GM21529 (cell line): ENCODE measurements around the gene DLK1.

Experiments
- ATAC-seq: cut with Tn5 transposase; IDR thresholded peaks from one replicate; pipeline ENCODE4 v1.9.1; 2021; ENCODE audit not compliant: unreplicated experiment

DLK1 gene

DNA sequence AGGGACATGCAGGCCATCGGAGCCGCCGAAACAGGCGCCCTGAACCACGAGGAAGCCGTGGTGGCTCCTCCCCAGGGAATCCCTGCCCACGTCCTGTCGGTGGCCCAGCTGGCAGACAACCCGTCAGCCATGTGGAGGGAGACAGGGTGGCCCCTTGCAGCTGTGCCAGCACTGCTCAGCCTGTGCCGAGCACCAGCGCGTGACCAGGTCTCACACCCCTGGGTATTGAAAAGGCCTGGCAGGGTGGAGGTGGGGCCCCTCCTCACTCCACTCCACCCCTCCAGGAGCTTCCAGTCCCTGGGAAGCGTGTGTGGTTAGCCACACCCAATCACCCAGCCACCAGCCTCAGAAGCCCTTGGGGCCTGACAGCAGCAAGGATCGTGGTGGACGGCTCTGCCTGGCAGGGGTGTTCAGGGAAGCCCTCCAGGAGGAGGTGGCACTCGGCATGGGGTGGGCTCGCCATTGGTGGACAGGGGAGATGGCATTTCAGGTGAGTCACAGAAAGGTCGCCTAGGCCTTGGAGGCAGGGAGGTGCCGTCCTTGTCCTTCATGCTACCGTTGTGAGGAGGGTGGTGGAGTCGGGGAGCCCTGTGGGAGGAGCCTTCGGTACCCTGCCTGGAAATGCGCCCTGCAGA, 12.3 kb upstream of the DLK1 start:
- no peak for ATAC-seq

GRCh38 chr14:100715332-100715731, 11.4 kb upstream of the DLK1 start:
- ATAC-seq, result no peak

GRCh38 chr14:100715803-100716202, 10.9 kb upstream of the DLK1 start:
- ATAC-seq, result no peak

GRCh38 chr14:100717386-100717785, 9.3 kb upstream of the DLK1 start:
- no peak for ATAC-seq

DNA sequence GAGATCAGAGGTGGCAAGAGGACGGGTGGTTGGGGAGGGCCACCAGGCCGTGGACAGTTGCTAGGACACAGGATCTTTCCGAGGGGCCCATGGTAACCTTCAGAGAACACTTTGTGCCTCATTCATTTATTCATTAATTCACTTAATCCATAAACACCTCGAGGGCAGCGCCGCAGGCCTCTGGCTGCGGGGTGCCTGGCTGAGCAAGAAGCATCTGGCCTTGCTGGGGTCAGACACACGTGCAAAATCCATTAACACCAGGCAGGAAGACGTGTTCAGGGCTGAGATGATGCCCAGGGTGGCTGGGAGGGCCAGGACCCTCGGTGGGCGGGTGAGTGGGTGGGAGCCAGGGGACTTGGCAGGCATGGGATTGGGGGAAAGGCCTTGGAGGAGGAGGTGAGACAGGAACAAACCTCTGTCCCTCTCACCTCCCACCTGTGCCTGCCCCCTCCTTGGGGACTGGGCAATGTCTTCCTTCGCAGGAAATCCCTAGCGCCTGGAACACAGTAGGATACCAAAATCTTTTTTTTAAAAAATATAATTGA, 6.6 kb upstream of the DLK1 start:
- ATAC-seq, result no peak

- ATAC-seq, result no peak
These were observed 5.1 kb upstream of the DLK1 start for GRCh38 chr14:100721568-100721967.

DNA sequence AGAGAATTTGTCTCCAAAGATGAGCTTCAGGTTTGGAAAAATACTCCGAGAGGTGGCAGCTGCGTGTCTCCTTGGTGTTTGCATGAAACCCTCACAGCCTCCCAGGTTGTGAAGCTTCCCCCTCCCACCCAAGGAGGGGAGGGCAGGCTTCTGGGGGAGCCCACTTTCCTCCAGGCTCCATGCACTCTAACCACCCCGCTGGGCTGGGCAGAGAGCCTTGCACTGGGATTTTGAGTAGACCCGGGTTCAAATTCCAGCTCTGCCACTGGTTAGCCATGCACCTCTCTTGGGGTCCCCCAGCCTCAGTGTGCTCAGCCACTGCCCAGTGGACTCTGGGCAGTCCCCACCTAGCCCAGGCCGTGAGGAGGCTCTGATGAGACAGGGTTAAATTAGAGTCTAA, 4.3 kb upstream of the DLK1 start:
- no peak for ATAC-seq

DNA sequence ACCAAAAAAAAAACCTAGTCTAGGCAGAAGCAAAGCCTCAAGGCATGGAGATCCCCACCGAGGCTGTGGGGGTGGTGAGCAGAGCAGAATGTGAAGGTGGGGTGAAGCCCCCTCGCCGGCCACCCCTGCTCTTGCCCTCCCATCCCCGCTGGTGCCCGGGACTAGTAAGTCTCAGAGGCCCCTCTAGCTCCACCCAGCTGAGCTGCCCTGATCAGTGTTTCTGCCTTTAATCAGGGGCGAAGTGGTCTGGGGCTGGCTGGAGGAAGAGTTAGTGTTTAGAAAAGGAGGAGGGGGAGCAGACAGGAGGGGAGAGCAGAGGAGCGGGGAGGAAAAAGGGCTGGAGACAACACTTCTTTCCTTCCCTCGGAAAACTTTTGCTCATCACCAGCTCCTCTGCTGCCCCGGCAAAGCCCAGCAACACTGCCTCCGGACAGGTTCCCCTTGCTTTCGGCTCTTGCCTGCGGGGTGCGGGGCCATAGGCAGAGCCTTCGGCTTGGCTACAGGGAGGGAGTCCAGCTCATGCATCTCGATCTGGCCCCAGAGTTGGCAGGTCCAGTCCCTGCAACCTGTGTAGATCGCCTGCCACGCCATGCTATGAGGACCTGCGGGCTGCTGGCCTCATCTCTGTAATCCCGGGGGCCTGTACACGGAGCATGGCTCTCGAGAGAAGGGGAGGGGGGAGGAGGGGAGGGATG, 3.4 kb upstream of the DLK1 start:
- no peak for ATAC-seq

DNA sequence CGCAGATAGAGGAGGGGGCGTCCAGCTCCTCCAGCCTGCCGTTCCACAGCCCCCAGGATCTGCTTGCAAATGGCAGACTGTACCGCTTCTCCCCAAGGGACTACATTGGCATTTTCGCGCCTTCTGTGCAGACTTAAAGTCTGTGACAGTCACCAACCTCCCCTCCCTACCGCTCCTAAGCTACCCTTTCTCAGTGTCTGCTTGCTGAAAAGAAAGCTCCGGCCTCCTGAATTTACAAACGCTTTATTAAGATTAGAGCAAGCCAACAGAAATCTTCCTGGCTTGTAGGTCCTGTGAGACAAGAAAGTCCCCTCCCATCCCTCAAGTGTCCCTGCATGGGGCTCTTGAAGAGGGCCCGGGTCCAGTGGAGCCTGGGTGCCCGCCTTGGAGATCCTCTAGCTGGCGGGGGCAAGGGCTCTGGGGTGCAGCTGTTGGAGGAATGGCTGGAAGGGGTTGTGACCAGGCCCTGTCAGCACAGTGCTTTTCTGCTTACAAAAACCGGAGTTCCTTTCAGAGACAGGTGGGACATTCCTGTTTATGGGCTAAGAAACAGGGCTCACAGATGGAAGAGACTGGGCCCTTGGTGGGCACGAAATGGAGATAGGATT, 2.8 kb upstream of the DLK1 start:
- ATAC-seq, result no peak

GRCh38 chr14:100724536-100724935, 2.2 kb upstream of the DLK1 start:
- ATAC-seq, result no peak

- no peak for ATAC-seq
These were observed 905 bp upstream of the DLK1 start for GRCh38 chr14:100725587-100726387.

GRCh38 chr14:100727086-100727872, 587 bp downstream of the DLK1 start:
- no peak for ATAC-seq

DNA sequence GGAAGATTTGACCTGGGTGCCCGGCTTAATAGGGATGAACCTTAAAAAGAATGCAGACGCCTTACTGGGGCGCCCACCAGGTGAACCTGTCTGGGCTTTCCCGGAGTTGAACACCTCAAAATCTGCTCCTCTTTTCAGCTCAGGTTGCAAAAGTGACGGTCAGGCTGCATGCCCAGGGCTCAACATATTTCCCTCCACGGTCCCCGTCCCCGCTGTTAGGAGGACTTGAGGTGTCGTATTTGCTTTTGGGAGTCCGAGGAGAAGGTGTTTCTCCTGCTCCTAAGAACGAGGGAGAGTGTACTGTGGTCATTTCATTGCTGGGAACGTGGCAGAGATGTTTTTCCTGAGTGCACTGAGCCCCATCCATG, 1.2 kb downstream of the DLK1 start:
- no peak for ATAC-seq

DNA sequence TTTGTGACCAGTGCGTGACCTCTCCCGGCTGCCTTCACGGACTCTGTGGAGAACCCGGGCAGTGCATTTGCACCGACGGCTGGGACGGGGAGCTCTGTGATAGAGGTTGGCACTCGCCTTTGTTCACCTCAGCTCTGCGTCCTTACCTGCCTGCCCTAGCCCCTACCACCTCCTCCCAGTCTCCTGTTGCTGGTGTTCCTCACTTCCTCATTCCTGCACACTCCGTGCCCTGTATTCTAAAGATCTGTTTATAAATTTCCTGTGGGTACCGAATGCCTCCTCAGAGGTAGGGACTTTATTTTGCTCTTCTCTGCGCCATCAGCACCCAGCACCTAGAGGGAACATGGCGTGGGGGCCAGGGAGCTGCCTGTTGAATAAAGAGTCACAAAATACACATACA, 2.3 kb downstream of the DLK1 start:
- ATAC-seq, result no peak

- ATAC-seq, result no peak
These were observed 3.3 kb downstream of the DLK1 start for GRCh38 chr14:100729982-100730381.

DNA sequence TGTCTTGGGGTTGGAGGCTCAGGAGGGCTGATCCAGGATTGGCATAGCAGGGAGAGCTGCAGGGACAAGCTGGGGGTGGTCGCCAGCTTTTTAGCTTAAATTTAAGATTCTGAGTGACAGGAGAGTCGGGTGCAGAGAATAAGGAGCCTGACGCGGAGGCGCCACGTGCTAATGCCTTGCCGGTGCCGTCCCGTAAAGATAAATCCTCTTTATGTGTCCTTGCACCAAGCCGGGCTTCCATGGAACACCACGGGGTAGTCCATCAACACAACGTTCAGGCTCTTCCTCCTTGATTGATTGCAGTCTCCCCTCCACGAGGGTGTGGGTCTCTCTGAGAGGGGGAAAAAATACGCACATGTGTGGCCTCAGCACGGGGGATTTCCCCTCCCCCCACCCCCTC, 3.9 kb downstream of the DLK1 start:
- no peak for ATAC-seq

DNA sequence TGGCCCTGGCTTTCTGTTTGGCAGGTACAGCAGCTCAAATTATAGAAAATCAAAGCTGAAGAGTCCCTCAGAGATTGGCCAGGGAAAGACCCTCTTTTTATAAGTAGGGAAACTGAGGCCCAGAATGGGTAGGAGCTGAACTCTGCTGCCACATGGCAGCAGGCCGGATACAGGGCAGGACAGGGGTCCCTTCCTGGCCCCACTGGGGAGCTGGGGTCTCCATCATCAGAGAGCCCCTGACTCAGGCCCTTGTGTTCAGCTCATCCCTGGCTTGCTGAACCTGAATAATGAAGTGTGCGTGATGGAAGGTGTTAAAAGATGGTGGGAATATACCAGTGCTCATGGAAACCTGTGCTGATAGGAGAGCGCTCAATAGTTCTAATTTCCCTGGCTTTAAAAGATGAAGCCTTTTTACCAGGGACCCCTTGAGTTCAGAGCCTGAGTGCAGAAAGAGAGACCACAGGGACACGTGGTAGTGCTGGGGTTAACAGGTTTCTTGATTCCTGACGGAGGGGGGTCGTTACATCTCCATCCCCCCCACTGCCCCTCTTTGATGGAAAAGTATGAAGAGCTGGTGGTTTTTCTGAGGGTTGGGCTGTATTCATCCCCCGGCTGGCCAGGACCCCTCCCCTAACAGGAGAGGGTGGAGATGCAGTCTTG, 4.4 kb downstream of the DLK1 start:
- ATAC-seq, result no peak

- ATAC-seq, result no peak
These were observed 5.4 kb downstream of the DLK1 start for GRCh38 chr14:100731846-100732765.

DNA sequence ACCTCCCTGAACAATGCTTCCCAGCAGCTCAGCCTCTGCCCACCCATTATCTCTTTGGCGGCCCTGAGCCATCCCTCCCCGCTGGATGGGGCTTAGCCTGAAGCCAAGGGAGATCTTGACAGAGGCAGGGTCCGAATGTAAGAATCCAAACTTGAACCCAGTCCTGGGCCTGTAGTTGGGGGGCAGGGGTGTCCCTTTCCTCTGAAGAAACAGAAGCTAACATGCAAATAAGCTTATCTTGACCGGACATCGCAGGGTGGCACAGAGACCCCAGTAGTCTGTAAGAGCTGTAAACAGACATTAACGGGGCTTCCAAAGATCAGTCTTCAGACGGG, 6.0 kb downstream of the DLK1 start:
- ATAC-seq, result no peak
